ENCODE data around the gene GPSM3. TPM values are rescaled to one million over a fixed set of nuclear protein-coding genes. Genes with fewer than 3 reads are reported as not detected.

The GPSM3 gene
- total and polyA plus RNA-seq, 2 experiments from 2014 or later = 4.7 to 5.9 TPM

- ATAC-seq = no peak
These were observed 10.4 kb downstream of the GPSM3 start for GRCh38 chr6:32181915-32182529.

GRCh38 chr6:32181148-32181702 lies 11.2 kb downstream of the GPSM3 start:
- no peaks in the 10 kb centered on the region for H3K9me2 ChIP-seq (ENCODE audit: insufficient read depth)
- Mint-ChIP-seq H3K4me3 (0 out of 3 replicates have a peak overlapping the region, but pooled peaks have one; percentile 6), H3K27me3 (ENCODE audit: insufficient read depth, low read depth, poor library complexity) (peaks cover 23% of the 10 kb centered on the region), H3K27ac (no peak overlapping the region; the same call in 1 of the 2 replicates), H3K4me1 (peaks cover 36% of the 10 kb centered on the region), H3K9me3 (no peaks in the 10 kb centered on the region), H3K36me3 (ENCODE audit: low read depth) (peaks cover 54% of the 10 kb centered on the region)
- H2AFZ ChIP-seq = no peak overlapping the region
- H3K4me2 ChIP-seq = no peak overlapping the region
- ATAC-seq (no peak), DNase-seq (ENCODE audit: low spot score) (no peak)
- H3K27me3 ChIP-seq (ENCODE audit: insufficient read depth) = no peaks in the 10 kb centered on the region
- no peak overlapping the region for H3K27ac ChIP-seq (ENCODE audit: low read depth)
- peaks cover 12% of the 10 kb centered on the region for H3F3A ChIP-seq (replicated peaks; ENCODE audit: low read depth)
- H3K4me3 ChIP-seq = no peak overlapping the region
- no peaks in the 10 kb centered on the region for H4K20me1 ChIP-seq (replicated peaks; ENCODE audit: insufficient read depth)
- peaks cover 13% of the 10 kb centered on the region for H3K79me2 ChIP-seq (replicated peaks; ENCODE audit: insufficient read depth)
- H3K36me3 ChIP-seq (ENCODE audit: insufficient read depth) = peaks cover 2% of the 10 kb centered on the region; the same call in 1 of the 2 replicates
- H3K4me1 ChIP-seq (ENCODE audit: insufficient read depth) = peaks cover 13% of the 10 kb centered on the region; the same call in 1 of the 2 replicates
- TF ChIP-seq NANOG (IDR thresholded peaks at IDR 0.05; ENCODE audit: borderline replicate concordance) (no peak), ZNF114 (CRISPR knock-in tag; IDR thresholded peaks at IDR 0.05) (no peak), ZNF462 (CRISPR knock-in tag; IDR thresholded peaks at IDR 0.05) (no peak), REST (IDR thresholded peaks at IDR 0.05; ENCODE audit: unreplicated experiment) (no peak)

More at GRCh38 chr6:32181915-32182529, 10.4 kb downstream of the GPSM3 start:
- Histone ChIP-seq H4K20me1 (replicated peaks; ENCODE audit: insufficient read depth) (no peaks in the 10 kb centered on the region), H3K9me2 (ENCODE audit: insufficient read depth) (no peaks in the 10 kb centered on the region), H3K4me3 (no peak overlapping the region), H3F3A (replicated peaks; ENCODE audit: low read depth) (peaks cover 14% of the 10 kb centered on the region), H3K4me2 (no peak overlapping the region), H3K27me3 (ENCODE audit: insufficient read depth) (no peaks in the 10 kb centered on the region), H3K79me2 (replicated peaks; ENCODE audit: insufficient read depth) (peaks cover 13% of the 10 kb centered on the region), H3K4me1 (ENCODE audit: insufficient read depth) (peaks cover 9% of the 10 kb centered on the region; the same call in 1 of the 2 replicates), H2AFZ (no peak overlapping the region), H3K27ac (ENCODE audit: low read depth) (no peak overlapping the region), H3K36me3 (ENCODE audit: insufficient read depth) (peaks cover 2% of the 10 kb centered on the region; the same call in 1 of the 2 replicates)
- no peak overlapping the region for H3K4me3 Mint-ChIP-seq
- TF ChIP-seq POLR2AphosphoS5 (IDR thresholded peaks at IDR 0.05; ENCODE audit: low read depth) = no peak
- 0 out of 4 replicates have a peak, but pooled peaks of 1 of the 2 experiments have one; percentile 13 for TF ChIP-seq CTCF (conservative IDR thresholded peaks at IDR 0.05; ENCODE audit: low read depth in 2 of 2)
- H3K27ac Mint-ChIP-seq = no peak overlapping the region
- peaks cover 19% of the 10 kb centered on the region for H3K27me3 Mint-ChIP-seq (ENCODE audit: insufficient read depth, low read depth, poor library complexity)
- peaks cover 35% of the 10 kb centered on the region for H3K4me1 Mint-ChIP-seq
- no peak for DNase-seq (ENCODE audit: low spot score)
- no peaks in the 10 kb centered on the region for H3K9me3 Mint-ChIP-seq
- H3K36me3 Mint-ChIP-seq (ENCODE audit: low read depth) = peaks cover 62% of the 10 kb centered on the region
